GM18519 (cell line): ENCODE data around the gene TP53AIP1.
"Not testable (repeated sequence)": the region's sequence is repeated elsewhere in the genome, so short reads cannot be mapped to it uniquely, and the experiment has no call there.

Experiments
- ATAC-seq: cut with Tn5 transposase; IDR thresholded peaks from one replicate; pipeline ENCODE4 v1.9.1; 2021; ENCODE audit warnings: mild to moderate bottlenecking, moderate library complexity; ENCODE audit not compliant: unreplicated experiment, low FRiP score

The TP53AIP1 gene

GRCh38 chr11:128926437-128927107 lies 16.1 kb downstream of the TP53AIP1 start:
- ATAC-seq, result no peak

- no peak for ATAC-seq
These were observed 16.7 kb downstream of the TP53AIP1 start for GRCh38 chr11:128926000-128926399.

GRCh38 chr11:128925250-128925600 lies 17.4 kb downstream of the TP53AIP1 start:
- ATAC-seq, result no peak

GRCh38 chr11:128924510-128925249 lies 18.0 kb downstream of the TP53AIP1 start:
- no peak for ATAC-seq

- ATAC-seq, result no peak
These were observed 18.6 kb downstream of the TP53AIP1 start for GRCh38 chr11:128924104-128924503.

GRCh38 chr11:128921793-128922192 lies 20.9 kb downstream of the TP53AIP1 start:
- no peak for ATAC-seq

GRCh38 chr11:128920666-128921065 lies 22.0 kb downstream of the TP53AIP1 start:
- no peak for ATAC-seq

- not testable (repeated sequence) for ATAC-seq
These were observed 23.0 kb downstream of the TP53AIP1 start for GRCh38 chr11:128919635-128920034.

- ATAC-seq, result no peak
These were observed 23.5 kb downstream of the TP53AIP1 start for GRCh38 chr11:128919216-128919615.

- no peak for ATAC-seq
These were observed 25.4 kb downstream of the TP53AIP1 start for GRCh38 chr11:128917144-128917724.

GRCh38 chr11:128916681-128917080 lies 26.0 kb downstream of the TP53AIP1 start:
- ATAC-seq, result no peak

- ATAC-seq, result no peak
These were observed 26.6 kb downstream of the TP53AIP1 start for GRCh38 chr11:128916037-128916572.

- no peak for ATAC-seq
These were observed 27.5 kb downstream of the TP53AIP1 start for GRCh38 chr11:128915149-128915521.

GRCh38 chr11:128914216-128915148 lies 28.2 kb downstream of the TP53AIP1 start:
- ATAC-seq, result no peak

GRCh38 chr11:128913806-128914205 lies 28.9 kb downstream of the TP53AIP1 start:
- no peak for ATAC-seq

- ATAC-seq, result no peak
These were observed 31.0 kb downstream of the TP53AIP1 start for GRCh38 chr11:128911701-128912100.

GRCh38 chr11:128911239-128911638 lies 31.4 kb downstream of the TP53AIP1 start:
- no peak for ATAC-seq

- no peak for ATAC-seq
These were observed 32.1 kb downstream of the TP53AIP1 start for GRCh38 chr11:128910576-128910975.

GRCh38 chr11:128909438-128910125 lies 33.1 kb downstream of the TP53AIP1 start:
- ATAC-seq, result no peak
